NCI-H1048 (cell line): ENCODE measurements around the gene NXPH3.
"Not testable (repeated sequence)": the region's sequence is repeated elsewhere in the genome, so short reads cannot be mapped to it uniquely, and the experiment has no call there.

Experiments used
- DNase-seq: peaks from one replicate; lab custom pipeline; 2025; lab: John Stamatoyannopoulos, UW

Gene NXPH3

DNA sequence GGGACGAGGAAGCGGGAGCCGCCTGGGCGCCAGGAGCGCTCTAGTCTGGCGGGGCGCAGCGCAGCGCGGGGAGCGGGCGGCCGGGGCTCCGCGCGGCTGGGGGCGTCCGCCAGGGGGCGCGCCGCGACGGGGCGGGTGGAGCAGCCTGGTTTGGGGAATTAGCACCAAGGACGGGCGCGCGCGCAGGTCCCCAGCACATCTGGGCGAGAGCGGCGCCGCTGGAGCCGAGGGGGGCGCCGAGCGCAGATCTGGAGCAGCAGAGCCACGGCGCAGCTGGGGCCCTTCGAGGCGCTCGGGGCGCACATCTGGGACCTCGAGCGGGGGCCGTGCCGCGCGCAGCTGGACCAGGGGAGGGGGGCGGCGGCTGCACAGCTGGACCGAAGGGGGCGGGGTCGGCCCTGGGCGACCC is at the start of gene NXPH3:
TSS of gene NXPH3 (plus strand) at position 193 of the 409 bp plus-strand sequence. CDS start 349 bp downstream, outside the sequence.
- no peak for DNase-seq

DNA sequence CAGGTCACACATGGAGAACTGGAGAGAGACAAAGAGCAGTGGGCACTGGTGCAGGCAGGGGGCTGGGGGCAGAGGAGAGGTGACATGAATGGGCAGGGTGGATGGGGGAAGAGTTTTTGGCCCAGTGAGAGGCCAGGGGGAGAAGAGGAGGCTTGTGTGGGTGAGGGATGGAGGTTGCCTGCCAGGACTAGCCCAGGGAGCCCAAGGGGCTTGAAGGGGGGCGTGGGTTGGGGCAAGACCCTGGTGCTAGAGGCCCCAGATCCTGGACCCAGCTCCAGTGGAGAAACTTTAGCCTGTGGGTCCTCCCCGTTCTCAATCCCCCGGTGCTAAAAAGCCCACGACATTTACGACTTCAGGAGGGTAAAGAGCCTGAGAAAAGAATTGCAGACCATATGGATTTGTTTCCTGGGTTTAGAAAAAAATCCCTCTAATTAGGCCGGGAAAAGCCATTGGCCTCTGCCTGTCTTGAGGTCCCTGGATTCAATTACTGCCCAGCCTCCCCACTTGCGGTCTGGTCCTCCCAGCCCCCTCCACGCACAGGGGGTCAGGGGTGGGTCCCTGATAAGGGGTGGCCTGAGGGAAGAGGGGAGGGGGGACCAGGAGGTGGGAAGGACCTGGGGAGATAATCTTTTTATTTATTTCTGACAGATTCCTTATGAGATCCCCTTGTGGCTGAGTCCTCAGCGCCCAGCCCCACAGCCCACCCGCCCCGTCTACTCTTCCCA is 47.6 kb upstream of the NXPH3 start:
- DNase-seq, result no peak

DNA sequence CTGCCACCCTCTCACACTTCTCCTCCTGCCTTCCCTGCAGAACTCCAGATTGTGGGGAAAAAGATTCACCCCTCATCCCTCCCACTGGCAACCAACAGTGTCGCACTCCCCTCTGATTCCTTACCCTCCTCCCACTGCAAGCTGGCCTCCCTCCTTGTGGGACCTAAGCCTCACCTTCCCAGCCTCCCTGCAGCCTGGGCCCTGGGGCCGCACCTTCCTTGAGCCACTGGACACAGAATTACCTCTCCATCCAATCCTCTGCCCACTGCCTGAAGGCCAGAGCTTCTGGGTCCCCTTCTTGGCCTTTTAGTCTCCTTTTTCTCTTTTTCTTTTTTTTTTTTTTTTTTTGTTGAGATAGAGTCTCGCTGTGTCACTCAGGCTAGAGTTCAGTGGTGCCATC is 46.7 kb upstream of the NXPH3 start:
- no peak for DNase-seq

DNA sequence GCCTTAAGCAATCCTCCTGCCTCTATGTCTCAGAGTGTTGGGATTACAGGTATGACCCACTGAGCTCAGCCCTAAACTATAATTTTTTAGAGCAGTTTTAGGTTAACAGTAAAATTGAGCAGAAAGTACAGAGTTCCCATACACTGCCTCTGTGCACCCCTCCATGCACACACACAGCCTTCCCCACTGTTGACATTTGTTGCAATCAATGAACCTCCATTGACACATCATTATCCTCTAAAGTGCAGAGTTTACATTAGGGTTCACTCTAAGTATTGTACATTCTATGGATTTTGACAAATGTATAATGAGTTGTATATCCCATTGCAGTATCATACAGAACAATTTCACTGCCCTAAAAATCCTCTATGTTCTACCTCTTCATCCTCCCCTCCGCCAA is 45.6 kb upstream of the NXPH3 start:
- DNase-seq, result no peak

DNA sequence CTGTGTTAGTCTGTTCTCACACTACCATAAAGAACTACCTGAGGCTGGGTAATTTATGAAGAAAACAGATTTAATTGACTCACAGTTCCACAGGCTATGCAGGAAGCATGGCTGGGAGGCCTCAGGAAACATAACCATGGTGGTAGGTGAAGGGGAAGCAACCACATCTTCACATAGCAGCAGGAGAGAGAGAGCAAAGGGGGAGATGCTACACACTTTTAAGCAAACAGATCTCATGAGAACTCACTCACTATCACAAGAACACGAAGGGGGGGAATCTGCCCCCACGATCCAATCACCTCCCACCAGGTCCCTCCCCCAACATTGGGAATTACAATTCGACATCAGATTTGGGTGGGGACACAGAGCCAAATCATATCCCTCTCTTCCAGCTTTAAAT is 31.8 kb upstream of the NXPH3 start:
- DNase-seq, result no peak

DNA sequence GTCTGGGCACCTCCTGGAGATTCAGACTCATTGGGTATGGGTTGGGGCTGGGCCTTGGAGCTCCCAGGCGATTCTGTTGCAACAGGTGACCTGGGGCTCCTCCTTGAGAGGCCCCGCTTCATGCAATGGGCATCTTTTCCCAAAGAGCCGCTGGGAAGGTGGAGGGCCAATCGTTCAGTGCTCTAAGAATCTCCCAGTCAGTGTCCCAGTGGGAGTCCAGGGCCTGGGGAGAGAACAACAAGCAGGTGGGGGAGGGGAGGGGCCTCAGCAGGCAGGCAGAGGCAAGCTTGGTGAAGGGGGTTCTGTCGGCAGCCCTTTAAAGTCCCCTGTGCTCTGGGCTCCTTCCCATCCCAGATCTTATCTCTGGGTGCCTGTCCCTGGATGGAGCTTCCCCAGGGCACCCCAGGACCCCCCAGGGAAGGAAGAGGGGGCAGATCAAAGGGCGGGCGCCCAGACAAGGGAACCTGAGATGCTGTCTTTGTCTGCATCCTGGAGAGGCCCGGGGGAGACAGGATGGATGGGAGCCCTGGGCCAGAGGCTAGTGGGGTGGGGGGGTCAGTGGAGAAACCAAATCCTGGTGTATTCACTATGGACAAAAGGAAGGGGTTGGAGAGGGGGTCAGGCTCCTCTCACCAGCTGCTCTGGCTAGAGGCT is 30.5 kb upstream of the NXPH3 start:
- DNase-seq, result no peak

DNA sequence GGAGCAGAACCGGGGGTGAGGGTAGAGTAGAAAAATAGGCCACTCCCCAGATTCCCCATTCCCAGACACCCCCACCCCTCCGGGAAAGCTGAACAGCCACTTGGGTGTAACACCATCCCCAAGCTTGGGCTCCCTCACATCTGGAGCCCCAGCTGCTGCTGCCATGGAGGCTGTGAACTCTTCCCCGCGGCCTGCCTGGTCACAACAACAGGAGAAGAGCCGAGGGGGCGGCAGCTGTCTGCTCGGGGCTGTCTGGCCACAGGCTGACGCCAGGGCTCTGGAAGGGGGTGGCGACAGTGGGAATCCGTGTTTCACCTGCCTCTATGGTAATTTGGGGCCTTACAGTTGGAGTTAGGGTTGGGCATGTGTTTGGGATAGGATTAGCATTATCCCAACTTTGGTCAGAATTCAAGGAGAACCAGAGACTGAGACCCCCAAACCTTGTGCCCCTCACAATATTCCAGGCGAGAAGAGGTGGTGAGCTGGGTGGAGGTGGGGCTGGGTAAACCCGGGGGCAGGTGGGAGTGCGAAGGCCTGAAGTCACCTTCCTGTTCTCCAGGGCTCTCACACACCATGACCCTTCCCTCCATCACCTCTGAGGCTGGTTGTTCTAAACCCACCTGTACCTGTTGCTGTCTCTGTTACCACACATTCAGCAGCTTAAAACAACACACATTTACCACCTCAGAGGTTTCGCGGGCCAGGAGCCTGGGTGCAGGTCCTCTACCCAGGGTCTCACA is 29.7 kb upstream of the NXPH3 start:
- DNase-seq, result no peak

DNA sequence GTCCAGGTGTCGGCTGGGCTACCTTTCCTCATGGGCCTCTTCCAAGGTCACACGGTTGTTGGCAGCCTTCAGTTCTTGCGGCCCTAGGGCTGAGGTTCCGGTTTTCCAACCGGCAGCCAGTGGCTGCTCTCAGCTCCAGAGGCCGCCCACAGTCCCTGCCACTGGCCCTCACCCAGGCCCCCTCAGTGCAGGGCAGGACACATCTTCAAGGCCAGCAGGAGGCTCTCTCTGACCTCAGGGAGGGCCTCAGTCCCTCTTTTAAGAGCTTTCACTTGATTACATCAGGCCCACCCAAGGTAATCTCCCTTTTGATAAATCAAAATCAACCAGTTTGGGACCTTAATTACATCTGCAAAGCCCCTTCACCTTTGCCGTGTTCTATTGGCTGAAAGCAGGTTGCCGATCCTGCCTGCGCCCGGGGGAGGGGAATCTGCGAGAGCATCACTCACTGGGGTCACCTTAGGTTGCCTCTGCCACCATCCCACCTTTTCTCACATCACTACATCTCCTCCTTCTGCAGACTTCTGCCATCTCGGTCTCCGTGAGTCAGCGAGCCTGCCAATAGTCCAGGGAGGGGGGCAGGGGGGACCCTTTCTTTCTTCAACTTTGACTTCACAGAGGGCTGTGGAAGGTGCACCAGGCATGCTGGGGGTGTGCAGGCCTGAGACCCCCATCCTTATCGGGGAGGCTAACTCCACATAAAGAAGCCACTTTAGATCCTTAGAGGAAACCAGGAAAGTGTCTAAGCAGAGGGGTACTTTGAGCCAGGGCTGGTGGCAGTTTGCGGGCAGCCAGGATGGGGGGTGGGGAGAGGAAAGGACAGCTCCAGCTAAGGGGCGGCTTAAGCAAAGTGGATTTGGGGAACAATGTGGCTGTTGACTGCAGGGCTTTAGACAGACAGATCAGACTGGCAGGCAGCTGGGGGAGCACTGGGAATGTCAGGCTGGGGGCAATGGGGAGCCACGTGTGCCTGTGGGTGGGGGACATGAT is 28.8 kb upstream of the NXPH3 start:
- DNase-seq, result no peak

DNA sequence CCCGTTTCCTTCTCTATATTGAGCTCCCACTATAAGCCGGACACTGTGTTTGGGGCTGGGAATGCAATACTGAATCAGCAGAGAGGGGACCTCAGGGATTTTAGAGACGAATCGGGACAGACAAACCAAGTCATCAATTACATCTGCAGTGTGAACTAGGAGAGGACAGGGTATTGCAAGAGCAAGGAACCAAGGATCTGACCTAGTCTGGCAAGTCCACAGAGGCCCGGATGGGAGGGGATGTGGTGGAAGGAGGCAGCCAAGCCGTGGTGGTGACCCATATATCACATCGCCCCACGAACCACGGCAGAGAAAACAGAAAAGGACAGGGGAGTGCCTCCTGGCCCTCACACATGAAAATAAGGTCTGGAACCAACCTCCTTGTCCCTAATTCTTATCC is 28.1 kb upstream of the NXPH3 start:
- no peak for DNase-seq

DNA sequence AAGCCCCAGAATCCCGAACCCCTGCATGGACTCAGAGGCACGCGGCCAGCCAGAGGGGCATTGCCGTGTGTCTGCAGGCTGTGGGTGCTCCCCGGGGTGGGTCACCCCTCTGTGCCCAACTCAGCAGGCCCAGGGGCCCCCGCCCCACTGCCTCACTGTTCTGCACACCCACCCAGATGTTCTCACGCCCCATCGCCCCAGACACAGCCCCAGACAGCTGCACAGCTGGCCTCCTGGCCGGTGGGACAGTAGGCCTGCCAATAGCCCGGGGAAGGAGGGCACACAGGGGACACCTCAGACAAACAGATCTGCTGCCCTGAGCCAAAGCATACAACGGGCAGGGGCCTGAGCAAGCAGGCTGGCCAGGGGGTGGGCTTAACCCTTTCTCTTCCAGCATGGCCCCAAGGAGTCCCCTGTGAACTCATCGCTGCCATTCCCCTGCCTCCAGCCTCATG is 27.6 kb upstream of the NXPH3 start:
- no peak for DNase-seq

DNA sequence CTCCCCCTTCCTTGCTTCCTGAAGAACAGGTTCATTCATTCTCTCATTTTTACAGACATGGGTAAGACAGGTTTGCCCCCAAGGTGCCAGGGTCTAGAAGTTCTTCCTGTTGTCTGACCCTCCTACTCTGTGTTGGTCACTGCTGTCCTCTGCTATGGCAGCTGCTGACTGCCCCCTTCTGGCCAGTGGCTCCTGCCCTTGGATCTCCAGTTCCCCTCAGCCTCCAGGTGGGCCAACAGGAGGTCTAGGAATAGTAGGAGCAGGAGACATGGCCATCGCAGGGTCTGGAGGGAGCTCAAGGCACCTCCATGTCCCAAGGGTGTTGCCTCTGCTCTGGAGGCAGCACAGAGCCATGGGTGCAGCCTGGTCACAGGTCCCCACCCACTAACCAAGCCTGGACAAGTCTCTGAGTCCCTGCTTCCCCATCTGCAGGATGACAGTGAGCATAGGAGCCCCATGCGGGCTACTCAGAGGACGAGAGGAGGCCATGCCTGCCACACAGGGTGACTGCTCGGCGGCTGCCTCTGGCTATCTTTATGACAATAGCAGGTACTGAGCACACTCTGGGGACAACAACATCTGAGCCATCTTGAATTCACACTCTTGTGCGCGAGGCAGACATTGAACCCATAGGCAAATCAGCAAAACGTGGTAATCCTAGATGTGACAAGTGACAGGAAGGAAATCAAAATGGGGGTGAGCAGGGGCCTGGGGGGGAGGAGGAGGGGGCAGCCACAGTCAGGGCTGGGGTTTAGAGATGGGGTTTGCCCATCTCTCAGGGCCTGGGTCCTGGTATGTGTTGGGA is 27.0 kb upstream of the NXPH3 start:
- DNase-seq, result no peak

DNA sequence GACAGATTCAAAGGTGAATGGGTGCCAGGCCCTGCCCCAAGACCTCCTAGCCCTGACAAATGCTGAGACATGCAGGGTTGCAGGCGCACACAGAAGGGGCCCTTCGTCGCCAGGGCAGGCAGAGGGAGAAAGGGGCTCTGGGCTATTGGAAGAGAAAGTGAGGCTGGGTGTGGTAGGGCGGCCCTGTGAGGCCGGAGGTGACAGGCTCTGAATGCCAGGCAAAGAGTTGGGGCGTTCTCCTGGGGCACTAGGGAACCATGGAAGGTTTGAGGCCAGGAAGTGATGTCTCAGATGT is 26.4 kb upstream of the NXPH3 start:
- no peak for DNase-seq

DNA sequence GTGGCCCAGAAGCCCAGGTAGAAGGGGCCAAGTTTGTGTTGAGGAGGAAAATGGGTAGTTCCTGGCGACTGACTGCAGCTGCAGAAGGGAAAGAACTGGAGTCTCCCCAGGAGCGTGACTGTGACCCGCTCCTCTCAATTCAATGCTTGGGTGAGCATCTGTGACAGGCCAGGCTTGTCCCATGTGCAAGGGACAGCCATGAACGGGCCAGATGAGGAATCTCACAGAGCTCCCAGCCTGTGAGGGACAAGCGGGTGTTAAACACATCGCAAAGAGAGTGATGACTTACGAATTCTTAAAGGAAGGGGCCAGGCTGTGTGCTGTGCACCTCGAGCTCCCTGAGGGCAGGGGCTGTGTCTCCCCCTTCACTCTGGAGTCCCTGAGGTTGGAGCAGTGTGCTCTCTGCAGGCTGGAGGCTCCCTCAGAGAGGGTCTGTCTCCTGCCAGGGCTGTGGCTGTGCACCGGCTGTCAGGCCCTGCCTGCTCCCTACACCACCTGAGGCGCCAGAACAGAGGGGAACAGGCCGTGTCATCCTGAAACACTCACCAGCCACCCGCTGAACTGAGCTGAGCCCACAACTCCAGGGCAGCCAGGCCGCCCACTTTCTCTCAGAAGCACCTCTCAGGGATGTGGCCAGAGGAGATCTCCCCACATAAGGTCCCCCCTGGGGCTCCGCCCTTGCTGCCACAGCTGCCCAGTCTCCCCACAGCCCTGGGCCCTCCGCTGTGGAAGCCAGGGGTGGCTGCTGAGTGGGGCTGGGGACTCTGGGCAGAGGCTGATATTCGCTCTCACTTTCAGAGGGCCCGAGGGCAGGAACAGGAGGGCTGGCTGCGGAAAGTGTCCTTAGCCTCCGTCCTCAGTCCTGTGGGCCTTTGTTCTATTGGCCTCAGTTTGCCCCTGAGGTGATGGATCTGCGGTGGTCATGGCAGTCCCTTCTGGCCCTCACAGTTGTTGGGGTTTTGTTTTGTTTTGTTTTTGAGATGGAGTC is 25.7 kb upstream of the NXPH3 start:
- DNase-seq, result no peak

DNA sequence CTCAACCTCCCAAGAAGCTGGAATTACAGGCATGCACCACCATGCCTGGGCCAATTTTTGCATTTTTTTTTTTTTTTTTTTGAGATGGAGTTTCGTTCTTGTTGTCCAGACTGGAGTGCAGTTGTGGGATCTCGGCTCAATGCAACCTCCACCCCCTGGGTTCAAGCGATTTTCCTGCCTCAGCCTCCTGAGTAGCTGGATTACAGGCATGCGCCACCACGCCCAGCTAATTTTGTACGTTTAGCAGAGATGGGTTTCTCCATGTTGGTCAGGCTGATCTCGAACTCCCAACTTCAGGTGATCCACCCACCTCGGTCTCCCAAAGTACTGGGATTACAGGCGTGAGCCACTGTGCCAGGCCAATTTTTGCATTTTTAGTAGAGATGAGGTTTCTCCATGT is 24.9 kb upstream of the NXPH3 start:
- not testable (repeated sequence) for DNase-seq

DNA sequence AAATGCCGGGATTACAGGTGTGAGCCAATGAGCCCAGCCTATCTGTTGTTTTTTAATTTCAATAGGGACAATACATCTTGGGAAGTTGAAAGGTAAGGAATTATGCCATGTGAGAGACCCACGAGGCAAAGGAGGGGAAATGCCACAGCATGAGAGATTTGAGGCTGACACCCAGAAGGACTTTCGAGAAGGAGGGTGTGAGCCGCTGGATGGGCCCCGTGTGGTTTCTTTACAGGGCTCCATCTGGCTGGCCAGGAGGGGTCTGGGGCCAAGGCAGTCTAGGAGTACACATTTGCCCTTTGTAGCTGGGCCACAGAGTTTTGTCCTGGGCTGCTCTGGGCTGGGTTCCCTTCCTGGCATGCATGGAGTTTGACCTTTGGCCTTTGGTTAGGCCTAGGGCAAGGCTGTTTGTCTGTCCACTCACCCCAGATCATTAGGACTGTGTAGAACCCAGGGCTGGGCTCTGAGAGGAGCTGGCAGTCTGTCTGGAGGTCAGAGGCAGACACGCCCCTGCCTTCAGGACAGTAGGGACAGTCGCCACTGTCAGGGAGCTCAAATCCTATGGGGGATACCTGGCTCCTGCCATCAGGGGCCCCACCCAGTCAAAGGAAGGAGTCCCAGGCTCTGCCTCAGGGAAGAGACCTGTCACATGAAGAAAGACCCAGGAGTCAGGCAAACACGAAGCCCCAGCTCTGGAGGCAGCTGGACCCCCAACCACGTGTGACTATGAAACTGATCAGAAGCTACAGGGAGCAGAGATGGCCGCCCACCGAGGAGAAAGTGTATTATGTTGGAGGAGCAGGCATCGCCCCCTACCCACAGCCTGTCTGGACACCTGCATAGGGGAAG is 24.2 kb upstream of the NXPH3 start:
- DNase-seq, result no peak

DNA sequence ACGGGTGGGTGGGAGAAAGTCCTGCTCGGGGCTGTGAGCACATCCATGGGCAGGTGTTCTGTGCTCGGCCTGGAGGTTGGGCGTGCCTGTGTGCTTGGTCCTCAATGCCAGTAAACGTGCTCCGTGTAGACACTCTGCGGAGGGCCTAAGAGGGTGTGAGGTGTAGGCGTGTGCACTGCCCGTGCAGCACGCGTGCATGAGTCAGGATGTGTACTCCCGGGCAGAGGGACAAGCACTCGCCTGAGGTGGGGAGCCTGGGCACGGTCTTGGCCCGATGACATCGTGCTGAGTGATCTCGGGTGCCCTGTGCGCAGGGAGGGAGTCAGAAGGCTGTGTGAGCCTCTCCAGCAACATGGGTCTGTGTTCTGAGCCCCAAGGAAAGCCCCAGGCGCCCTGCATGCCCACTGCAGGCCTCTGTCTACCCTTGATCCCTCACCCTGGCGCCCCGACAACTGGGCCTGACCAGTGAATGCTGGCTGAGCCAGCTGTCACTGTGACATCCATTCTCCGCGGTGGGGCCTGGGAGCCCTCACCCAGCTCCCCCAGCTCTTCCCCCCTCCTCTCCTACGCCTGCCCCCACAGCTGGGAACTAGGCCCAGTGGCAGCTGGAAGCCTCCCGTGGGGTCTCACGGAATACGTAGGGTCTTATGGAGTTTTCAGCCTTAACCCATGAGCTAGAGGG is 23.5 kb upstream of the NXPH3 start:
- no peak for DNase-seq

DNA sequence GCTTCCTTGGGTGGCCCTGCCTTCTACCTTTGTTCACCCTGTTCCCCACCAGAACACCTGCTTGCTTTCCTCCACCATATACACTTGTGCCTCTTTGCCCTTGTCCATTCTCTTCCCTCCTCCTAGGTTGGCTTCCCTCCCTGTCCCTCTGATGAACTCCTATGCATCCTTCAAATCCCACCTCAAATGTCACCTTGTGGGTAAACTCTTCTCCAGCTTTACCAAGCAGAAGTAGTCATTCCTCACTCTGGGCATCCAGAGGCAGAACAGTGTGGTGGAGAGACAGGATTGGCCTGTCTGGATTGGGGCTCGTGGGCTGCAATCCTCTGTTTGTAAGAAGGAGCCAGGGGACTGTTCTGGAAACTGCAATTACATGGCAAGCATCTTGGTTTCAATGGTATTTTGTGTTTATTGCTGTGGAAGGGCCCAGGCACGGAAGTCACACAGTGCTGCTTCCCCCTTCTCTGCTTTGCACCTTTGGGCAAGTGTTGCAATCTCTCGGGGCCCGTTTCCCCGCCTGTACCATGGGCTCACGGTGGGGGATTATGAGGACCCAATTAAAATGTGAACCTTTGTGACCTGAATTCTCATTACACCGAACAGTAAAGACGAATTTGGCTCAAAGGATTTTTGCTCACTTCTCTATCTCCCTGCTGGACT is 21.9 kb upstream of the NXPH3 start:
- no peak for DNase-seq
